Epithelial cell of prostate (primary cell): ENCODE results near the gene ARSG.

ENCODE experiments used
- DNase-seq: peaks from one replicate; pipeline ENCODE4 v3.0.0-alpha.2; 2011; ENCODE audit warnings: low read depth, low spot score
- H3K27ac ChIP-seq: fragments of 450-650 bp; 2 replicates; pipeline ENCODE4 v1.5.1; 2017; ENCODE audit warnings: mild to moderate bottlenecking

The ARSG gene

DNA sequence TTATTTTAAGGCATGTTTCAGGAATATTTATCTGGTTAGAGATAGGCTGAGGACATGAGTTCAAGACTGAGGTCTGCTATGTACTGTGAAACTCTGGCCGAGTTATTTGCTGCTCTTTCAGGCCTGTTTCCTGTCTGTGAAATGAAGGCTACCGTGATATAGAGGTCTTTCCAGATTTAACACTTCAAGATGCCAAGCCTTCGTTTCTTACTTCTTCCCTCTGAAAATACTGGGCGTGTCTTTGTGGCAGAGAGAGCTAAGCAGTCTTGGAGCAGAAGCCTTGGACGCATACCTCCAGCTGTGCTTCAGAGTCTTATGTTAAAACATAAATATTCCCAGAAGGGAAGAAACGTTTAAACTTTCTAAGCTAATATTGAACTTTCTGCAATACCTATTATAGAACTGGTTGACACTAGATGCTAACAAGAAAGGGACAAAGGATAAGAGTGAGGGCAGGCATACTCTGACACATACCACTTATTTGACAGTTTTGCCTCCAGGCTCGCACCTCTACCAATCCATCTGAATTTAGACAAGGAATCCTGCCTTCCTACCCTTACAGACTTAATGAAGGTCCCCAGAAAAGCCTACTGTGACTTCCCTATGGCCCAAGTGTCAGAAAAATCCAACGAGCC, 148.5 kb downstream of the ARSG start:
- no peak overlapping the region for H3K27ac ChIP-seq
- no peak for DNase-seq

DNA sequence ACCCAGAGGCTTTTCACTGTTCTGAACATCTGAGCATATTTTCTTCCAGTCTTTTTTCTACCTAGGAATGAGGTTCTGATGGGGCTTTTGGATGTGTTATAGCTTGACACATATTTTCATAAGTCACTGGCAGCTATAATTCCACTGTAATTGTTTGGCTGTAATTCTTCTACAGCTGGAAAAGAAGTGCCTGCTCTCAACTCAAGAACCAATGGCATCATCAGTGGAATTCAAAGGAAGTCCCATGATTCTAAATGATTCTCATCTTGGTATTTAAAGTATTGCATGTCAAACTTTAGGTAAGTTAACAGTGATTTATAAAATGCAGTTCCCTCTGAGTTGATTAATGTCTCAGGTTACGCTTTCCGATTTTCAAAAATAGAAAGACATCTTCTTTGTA, 149.2 kb downstream of the ARSG start:
- DNase-seq, result no peak
- no peak overlapping the region for H3K27ac ChIP-seq

DNA sequence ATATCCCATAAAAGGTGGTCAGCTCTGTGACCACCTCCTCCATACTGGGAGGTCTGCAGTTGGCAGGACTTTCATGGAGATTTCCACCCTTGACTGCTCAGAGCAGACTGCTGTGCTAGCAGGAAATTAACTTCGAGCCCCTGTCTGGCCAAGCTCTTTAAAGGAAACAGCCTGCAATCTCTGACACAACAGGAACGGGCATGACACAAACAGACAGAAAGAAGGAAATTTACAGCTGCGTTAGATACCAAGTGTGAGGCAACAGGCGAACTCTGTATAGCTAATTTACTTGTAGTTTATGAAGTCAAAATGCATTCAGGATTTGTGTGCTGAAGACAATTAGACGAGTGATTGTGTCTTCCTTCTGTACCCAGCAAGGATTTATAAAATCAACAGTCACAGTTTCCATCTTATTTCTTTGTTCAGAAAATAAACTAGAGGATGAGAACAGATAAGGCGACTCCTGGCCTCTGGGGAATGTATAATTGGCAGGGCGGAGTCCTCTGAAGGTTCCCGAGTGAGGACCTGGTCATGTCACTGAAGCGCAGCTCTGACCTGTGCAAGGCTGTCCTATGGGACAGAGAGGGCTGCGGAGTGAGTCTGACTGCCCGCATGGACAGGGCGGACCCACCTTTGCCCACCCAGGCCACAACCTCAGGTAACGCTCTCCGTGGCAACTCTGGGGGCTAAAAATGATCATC, 149.9 kb downstream of the ARSG start:
- no peak for DNase-seq
- H3K27ac ChIP-seq, result no peak overlapping the region

DNA sequence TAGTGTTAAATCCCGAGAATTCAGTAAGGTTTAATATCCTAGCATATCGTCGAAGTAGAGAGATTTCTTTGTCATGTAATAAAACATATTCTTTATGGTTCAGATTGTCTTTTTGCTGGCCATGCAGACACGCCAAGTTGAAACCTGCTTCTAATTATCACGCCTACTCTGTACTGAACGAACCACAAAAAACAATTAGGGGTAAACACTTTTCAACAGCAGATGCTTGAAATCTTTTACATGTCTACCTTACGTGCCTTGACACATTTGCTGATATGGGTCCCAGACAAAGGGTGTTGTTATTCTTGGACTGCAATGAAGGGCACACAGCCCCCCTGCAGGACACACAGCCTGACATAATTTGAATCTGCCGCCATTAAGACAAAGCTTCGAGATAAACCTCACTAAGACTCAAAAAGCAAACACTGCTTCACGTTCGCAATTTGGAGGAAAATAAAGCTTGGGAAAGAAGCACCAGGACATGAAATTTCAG, 152.7 kb downstream of the ARSG start:
- no peak overlapping the region for H3K27ac ChIP-seq
- DNase-seq, result no peak

DNA sequence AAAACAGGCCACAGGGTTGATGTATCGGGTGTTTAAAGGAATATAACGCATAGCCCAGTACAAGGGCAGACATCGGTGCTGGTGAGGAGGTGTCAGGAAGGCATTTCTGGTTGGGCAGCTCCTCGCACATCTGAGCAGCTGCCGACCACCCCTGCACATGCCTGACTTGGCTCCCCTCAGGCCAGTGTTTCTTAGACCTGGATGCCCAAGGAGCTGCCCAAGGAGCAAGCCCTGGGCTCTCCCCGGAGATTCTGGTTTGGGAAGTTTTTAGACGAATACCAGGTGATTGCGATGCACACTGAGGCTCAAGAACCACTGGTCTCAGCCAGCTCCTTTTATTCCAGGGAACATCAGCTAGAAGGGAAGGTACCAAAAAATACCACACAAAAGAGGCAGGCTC, 154.4 kb downstream of the ARSG start:
- no peak for DNase-seq
- no peak overlapping the region for H3K27ac ChIP-seq

DNA sequence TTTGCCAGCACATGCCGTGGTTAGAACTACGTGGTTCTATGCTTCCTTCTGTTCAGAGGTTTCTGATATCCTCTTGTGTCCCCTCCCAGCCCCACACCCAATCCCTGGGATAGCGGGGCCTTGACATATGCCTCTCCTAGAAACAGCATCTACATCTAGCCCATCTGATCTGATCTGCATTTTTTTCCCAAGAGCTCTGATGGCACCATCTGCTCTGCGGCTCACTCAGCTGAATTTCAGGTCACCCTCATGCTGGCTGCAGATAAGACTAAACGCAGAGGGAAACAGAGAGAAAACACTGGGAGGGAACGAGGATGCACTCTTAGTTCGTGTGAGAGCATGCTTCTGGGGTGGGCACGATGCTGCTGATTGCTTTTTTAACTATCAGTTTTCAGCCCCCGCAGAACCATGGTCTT, 155.3 kb downstream of the ARSG start:
- no peak overlapping the region for H3K27ac ChIP-seq
- DNase-seq, result no peak

DNA sequence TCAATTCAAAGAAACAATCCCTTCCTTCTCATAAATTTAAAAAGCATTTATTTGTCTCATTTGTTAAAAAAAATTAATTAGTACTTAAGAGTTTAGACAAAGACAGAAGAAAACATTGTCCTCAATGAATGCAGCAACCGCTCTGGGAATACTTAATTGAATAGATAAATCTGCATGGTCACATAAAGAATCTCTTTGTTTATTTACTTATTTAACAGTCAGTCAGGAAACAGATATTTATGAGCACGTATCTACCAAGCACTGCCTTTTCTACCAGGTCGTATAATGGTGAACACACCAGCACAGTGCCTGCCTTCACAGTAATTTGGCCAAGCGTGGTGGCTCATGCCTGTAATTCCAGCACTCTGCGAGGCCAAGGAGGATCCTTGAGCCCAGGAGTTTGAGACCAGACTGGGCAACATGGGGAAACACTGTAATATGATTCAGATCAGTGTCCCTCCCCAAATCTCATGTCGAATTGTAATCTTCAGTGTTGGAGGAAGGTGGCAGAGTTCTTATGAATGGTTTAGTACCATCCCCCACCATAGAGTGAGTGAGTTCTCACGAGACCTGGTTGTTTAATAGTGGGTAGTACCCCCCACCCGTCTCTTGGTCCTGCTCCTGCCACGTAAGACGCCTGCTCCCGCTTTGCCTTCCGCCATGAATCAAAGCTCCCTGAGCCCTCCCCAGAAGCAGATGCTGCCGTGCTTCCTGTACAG, 157.9 kb downstream of the ARSG start:
- no peak overlapping the region for H3K27ac ChIP-seq
- no peak for DNase-seq

DNA sequence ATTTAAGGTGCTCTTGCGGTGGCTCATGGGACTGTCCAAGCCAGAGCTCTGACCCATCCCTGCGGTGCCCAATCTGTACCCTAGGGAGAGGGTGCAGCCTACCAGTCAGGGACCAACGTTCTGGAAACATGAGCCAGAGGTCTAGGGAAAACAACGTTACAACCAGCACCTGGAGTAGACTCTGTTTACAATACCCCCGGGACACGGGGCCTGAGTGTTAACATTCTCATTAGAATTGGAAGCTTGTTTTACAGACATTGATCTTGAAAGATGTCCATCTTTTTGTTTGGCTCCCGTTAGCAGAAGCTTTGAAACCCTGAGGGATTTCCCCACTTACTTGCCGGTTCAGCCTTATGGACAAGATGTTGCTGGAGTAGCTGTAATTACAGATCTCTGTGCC, 159.1 kb downstream of the ARSG start:
- DNase-seq, result no peak
- no peak overlapping the region for H3K27ac ChIP-seq

DNA sequence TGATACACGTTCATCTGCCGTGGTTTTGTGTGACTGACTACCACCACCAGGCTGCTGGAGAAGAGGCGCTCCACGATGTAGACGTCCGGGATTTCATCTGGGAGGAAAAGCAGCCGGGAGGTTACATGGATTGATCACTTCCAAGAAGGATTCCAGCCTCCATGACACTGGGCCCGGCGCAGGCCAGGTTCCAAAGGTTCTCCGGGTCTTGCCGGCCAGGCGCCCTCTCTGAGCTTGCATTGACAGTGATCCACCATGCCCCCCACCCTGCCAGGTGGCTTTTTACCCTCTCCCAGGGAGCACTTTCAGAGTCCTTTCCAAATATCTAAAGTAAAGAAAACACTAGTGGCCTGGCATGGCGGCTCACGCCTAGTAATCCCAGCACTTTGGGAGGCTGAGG, 159.5 kb downstream of the ARSG start:
- no peak overlapping the region for H3K27ac ChIP-seq
- no peak for DNase-seq

DNA sequence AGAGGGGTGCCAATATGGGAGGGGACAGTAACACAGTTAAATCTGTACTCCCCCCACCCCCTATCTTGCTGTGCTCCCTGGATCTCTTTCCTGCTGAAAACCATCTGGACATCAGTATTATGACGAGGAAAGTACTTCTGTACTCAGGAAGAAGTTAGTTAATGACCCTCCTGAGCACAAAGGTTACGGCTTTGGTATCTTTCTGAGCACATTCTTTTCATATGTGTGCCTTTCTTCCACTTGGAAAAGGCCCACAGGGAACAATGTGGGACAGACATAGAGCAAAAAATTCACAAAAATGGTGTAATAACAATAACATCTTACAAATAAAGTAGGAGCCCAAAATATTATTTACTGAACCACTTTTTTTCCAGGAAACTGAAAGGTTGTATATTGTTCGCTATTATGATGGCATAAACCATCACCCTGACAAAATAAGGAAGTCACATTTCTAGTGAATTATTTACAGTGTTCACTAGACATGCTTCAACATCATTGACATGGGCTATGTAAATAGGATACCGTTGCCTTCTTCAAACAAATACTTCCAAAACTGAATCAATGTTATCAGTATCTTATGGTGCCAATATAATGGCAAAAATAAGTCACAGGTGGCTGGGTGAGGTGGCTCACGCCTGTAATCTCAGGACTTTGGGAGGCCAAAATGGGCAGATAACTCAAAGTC, 160.5 kb downstream of the ARSG start:
- no peak for DNase-seq
- no peak overlapping the region for H3K27ac ChIP-seq

DNA sequence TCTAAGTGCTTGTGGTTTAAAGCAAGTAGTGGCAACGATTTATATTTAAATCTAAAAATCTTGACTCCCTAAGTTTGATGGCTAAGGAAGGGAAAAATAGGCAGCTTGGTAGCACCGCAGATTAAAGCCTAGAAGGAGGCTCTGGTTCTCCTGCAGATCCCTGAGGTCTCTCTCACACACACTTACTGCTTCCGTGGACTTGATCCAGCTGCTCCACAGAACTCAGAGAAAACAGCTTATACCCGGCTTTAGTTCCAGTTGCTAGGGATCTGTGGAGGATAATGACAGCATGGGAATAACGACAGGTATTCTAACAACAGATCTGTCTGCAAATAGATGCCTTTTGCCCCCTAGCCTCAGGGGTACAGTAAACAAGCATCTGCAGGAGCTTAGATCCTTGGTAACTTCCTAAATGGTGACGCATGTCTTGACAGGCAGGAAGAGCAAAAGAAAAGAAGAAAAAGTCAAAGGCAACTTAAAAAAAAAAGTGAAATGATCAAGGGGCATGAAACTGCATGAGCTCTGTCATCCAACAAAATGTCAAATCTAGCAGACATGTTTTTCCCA, 161.5 kb downstream of the ARSG start:
- H3K27ac ChIP-seq, result no peak overlapping the region
- no peak for DNase-seq

DNA sequence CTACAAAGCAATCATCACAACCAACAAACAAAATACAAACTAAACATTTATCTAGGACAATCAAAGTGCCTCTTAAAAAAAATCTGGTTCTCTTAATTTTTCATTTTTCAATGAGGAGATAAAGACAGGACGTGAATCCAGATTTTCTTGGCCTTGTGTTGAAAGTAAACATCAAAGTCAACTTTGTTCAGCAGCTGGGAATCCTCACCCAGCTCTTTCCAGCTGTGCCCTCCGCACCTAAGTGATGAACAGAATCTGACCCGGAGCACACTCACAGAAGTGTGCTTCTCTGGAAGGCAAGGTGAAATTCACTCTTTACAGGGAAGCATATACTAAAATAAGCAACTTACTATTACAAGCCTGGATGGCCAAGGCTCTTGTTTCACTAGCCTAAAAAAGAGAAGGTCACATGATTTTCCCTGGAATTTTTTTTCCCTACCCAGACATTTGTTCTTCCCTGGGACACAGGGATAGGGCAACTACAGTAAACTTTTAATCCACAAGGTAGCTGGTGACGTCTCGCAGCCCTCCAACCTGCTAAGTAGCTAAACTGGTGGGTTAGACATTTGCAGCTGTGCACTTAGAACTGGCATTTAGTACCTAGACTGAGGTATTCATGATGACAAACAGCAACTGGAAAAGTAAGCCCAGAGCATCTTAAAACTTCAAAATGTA, 162.8 kb downstream of the ARSG start:
- DNase-seq, result no peak
- no peak overlapping the region for H3K27ac ChIP-seq

DNA sequence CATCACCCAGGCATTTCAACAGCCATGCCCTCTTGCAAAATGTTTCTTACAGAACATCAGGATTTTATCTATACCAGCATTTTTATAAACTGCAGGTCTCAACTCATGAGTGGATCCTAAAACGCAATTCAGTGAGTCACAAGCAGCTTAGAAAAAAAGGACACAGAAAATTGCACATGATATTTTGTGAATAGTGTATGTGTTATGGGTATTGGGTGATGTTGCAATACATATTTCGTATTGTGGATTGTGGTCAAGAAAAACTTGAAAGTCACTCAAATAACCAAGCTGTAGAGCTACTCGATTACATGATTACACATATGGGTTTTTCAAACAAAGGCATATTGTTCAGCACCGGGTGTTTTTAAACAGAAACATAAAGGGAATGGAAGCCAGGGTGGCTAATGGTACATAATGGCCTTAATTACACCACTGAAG, 164.6 kb downstream of the ARSG start:
- DNase-seq, result peak; percentile 50
- peak overlapping the region; percentile 79 for H3K27ac ChIP-seq

DNA sequence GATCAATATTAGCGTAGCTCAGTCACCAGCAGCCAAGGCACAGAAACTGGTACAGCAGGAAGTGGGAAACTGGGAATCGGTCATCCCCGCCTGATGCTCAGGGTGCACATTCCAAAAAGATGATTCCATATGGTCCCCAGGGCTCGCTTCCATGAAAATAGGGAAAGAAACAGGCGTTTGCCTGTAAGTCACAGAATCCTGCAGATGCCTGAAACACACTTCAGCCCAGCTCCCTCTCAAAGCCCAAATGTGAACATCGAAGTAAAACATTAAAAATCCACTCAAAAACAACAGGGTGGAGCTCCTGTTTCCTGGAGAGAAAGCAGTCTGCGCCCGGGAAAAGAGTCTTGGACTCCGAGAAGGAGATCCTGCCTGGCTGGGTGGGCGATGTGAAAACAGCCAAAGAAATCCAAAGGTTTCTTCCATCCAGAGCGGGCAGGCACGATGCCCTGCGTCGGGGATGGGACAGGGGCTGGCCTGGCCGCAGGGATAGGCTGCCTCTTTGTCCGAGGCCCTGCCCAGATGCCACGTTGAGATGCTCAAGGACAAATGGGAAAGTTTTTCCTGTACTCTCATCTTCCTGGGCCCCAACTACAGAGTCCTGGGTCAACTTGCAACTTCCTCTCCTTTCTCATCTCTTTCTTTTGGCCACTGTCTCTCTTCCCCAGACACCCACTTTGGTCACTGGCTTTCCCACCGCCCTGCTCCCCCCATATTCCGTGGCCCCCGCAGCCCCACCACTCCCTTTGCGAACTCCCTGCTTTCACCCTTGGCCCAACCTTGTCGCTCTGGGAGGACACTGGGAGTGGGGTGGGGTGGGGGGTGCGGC, 165.3 kb downstream of the ARSG start:
- peak overlapping the region; percentile 79 for H3K27ac ChIP-seq
- peak; percentile 70 for DNase-seq

DNA sequence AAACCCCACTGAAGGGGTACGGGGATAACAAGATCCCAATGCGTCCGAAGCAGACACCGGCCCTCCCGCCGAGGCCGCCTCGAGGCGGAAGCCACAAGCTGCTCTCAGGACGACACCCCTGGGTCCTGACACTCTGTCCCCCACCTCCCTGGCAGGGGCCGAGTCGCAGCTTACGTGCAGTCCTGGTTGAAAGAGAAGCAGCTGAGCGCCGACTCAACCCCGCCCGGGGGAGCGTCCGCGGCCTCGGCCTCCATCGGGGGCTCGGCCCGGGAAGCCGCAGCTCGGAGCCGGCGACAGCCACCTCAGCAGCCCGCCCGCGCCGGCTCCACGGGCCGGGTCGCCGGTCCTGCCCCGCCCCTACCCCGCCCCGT, 165.9 kb downstream of the ARSG start, which contains the start of gene WIPI1:
WIPI1 (minus strand) TSS at position 329 of the 371 bp plus-strand sequence; CDS start at position 254, 75 bp downstream.
- DNase-seq, result no peak
- peak within 1 kb of the TSS; percentile 79 for H3K27ac ChIP-seq

DNA sequence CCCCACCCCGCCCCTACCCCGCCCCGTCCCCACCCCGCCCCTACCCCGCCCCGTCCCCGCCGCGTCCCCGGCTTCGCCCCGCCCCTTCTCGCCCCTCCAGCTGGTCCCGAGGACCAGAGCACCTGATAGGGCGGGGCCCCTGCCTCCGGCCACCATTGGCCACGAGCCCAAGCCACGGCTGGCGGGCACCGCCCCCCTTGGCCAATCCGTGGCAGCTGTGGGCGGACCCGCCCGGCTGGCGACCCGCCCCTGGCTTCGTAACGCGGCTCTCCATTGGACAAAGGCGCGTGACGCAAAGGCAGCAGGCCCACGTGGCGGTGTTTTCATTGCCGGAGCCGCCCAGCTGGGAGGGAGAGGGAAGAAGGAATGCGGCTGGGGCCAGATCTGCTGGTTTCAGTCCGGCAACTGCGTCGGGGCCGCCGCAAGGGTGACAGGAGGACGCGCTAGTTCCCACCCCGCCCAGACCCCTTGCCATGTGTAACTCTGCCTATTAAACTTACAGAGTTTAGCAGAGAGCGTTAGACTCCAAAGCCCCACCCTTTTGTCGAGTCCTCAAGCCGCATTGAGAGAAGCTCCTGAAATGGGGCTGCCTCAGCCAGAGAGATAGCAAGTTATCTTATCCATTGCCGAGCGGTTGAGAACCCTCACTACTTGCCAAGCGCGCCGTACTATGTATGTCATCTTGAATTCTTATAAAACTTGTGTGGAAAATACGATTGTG, 166.4 kb downstream of the ARSG start:
- peak overlapping the region; percentile 79 for H3K27ac ChIP-seq
- DNase-seq, result peak; percentile 92

DNA sequence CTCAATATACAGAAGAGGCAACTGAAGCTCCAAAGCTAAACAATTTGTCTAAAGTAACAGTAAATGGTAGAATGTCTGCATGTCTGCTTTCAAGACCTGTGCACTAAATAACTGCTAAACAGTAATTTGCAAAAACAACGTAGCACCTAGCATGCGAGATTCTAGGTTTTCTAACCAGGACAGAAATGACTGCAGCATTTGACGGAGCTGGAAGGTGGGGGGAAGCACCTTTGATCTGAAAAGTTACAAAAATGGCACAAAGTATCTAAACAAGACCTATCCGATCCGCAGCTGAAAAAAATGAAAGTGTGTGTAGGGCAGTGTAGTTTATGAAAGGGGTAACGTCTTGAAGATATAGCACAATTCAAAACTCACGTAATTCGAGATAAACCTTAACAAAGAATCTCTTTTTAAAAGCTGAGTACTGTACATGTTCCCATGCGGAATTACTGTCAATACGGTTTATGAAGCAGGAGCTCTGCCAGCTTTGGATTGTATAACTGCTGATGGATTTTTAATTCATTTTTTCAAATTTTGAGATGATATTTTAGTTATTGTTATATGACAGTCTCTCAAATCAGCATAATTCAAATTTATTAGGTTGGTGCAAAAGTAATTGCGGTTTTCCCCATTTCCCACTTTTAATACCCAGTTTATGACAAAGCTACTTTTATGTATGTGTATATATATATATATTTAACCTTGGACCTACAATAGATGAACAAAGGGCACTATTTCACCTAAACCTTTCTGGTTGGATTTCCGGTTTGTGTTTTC, 167.2 kb downstream of the ARSG start:
- DNase-seq, result no peak
- peak overlapping the region; percentile 27 for H3K27ac ChIP-seq
